B cell (primary cell): ENCODE measurements around the gene PKP2. TPM values are rescaled to one million over a fixed set of nuclear protein-coding genes. Genes with fewer than 3 reads are reported as not detected.

Source experiments
- ATAC-seq: fragments of 200-7000 bp; cut with Tn5 transposase; one replicate; pipeline ENCODE4 v1.10.0; 2021; ENCODE audit warnings: low read depth, mild to moderate bottlenecking, moderate number of reproducible peaks, moderate library complexity
- CTCF ChIA-PET: fragments of 350-600 bp; sonication (Branson Sonifier 250); formaldehyde crosslinking; loops from one replicate; lab custom pipeline; 2021; ENCODE audit warnings: antibody characterized with exemption, inconsistent platforms; lab: Charles Lee
- POLR2A ChIA-PET: fragments of 350-600 bp; sonication (Branson Sonifier 250); formaldehyde crosslinking; loops from one replicate; lab custom pipeline; 2021; ENCODE audit warnings: antibody characterized with exemption; lab: Charles Lee
- DNase-seq: peaks from one replicate; pipeline ENCODE4 v3.0.0; 2013
- H2AFZ ChIP-seq: 2 replicates; pipeline ENCODE4 v1.6.1; 2012; ENCODE audit warnings: mild to moderate bottlenecking, low read depth, low read length; ENCODE audit not compliant: insufficient read depth, poor library complexity, severe bottlenecking
- H3K27ac ChIP-seq, 2 donors: 1 replicate in 1 of 2; 2 replicates in 1 of 2; pipeline ENCODE4 v1.5.1; 2012 to 2013; ENCODE audit warnings: low read length in 2 of 2, mild to moderate bottlenecking in 2 of 2, moderate library complexity in 1 of 2
- H3K27me3 ChIP-seq, 4 experiments: fragments of 200-600 bp in 1 of 4; sonication (generic) in 1 of 4; replicated peaks in 1 of 4; 1 replicate in 2 of 4; 2 replicates in 2 of 4; pipeline versions ENCODE4 v1.6.1 to v1.7.0; 2013 to 2016; ENCODE audit warnings: low read length in 3 of 4, mild to moderate bottlenecking in 2 of 4, mixed read lengths in 1 of 4, moderate library complexity in 1 of 4; ENCODE audit not compliant: insufficient read depth in 4 of 4, control insufficient read depth in 3 of 4; ENCODE audit errors: control extremely low read depth in 1 of 4
- H3K36me3 ChIP-seq, 2 experiments: replicated peaks in 1 of 2; 1 replicate in 1 of 2; 2 replicates in 1 of 2; pipeline versions ENCODE4 v1.6.1 to v1.7.1; 2013; ENCODE audit warnings: low read length in 1 of 2; ENCODE audit not compliant: insufficient read depth in 2 of 2, control insufficient read depth in 1 of 2; ENCODE audit errors: control extremely low read depth in 1 of 2, extremely low read depth in 1 of 2
- H3K4me1 ChIP-seq, 2 donors: fragments of 200-600 bp in 1 of 2; sonication (generic) in 1 of 2; 1 replicate in 1 of 2; 2 replicates in 1 of 2; pipeline versions ENCODE4 v1.5.1 to v1.6.1; 2013 to 2017; ENCODE audit warnings: low read length in 2 of 2; ENCODE audit not compliant: control insufficient read depth in 2 of 2, insufficient read depth in 2 of 2
- H3K4me2 ChIP-seq: replicated peaks from 2 replicates; pipeline ENCODE3; 2012; ENCODE audit warnings: mild to moderate bottlenecking, low read depth, low read length; ENCODE audit not compliant: poor library complexity, severe bottlenecking
- H3K4me3 ChIP-seq, 5 experiments: fragments of 200-600 bp in 1 of 5; sonication (generic) in 1 of 5; 1 replicate in 3 of 5; 2 replicates in 2 of 5; pipeline versions ENCODE4 v1.5.1 to v1.7.0; 2011 to 2016; ENCODE audit warnings: low read length in 4 of 5, mild to moderate bottlenecking in 4 of 5, low read depth in 2 of 5, control low read depth in 1 of 5, moderate library complexity in 1 of 5; ENCODE audit not compliant: insufficient read depth in 1 of 5; ENCODE audit errors: control extremely low read depth in 1 of 5, extremely low read depth in 1 of 5
- H3K79me2 ChIP-seq: fragments of 200-600 bp; sonication (generic); one replicate; pipeline ENCODE4 v1.6.0; 2016; ENCODE audit warnings: low read length; ENCODE audit not compliant: control insufficient read depth, insufficient read depth
- H3K9ac ChIP-seq: fragments of 200-600 bp; sonication (generic); 2 replicates; pipeline ENCODE4 v1.6.1; 2017; ENCODE audit warnings: mild to moderate bottlenecking, low read length, moderate library complexity
- H3K9me3 ChIP-seq, 3 donors: one replicate each; pipeline versions ENCODE4 v1.6.1 to v1.7.1; 2013; ENCODE audit warnings: low read length in 2 of 3; ENCODE audit not compliant: control insufficient read depth in 2 of 3, insufficient read depth in 1 of 3; ENCODE audit errors: control extremely low read depth in 1 of 3
- H4K20me1 ChIP-seq: 2 replicates; pipeline ENCODE4 v1.6.0; 2012; ENCODE audit warnings: mild to moderate bottlenecking, low read length; ENCODE audit not compliant: insufficient read depth, control insufficient read depth, poor library complexity, severe bottlenecking
- H3K27ac Mint-ChIP-seq: one replicate; pipeline ENCODE4 v1.8.0; 2021; ENCODE audit warnings: mixed read lengths
- H3K27me3 Mint-ChIP-seq: one replicate; pipeline ENCODE4 v1.8.0; 2021; ENCODE audit warnings: mixed read lengths
- H3K4me1 Mint-ChIP-seq: one replicate; pipeline ENCODE4 v1.8.0; 2021; ENCODE audit warnings: mixed read lengths
- H3K4me3 Mint-ChIP-seq: one replicate; pipeline ENCODE4 v1.8.0; 2021; ENCODE audit warnings: mixed read lengths
- H3K9me3 Mint-ChIP-seq: one replicate; pipeline ENCODE4 v1.8.0; 2022; ENCODE audit warnings: mixed read lengths; ENCODE audit not compliant: insufficient read depth
- CTCF ChIP-seq: fragments of 200-600 bp; IDR thresholded peaks from one replicate; pipeline ENCODE4 v1.8.0; 2022; ENCODE audit warnings: antibody characterized with exemption, mild to moderate bottlenecking
- EZH2 ChIP-seq: IDR thresholded peaks from 2 replicates; pipeline ENCODE4 v1.6.1; 2012; ENCODE audit warnings: borderline replicate concordance, low read depth, mild to moderate bottlenecking, moderate library complexity, low read length; ENCODE audit not compliant: insufficient read depth, poor library complexity, severe bottlenecking
- WGBS: methylation state at CpG from one replicate; pipeline ENCODE4 v1.1.5; 2013; ENCODE audit warnings: missing lambda C conversion rate; ENCODE audit not compliant: insufficient coverage; 5-methylcytosine and 5-hydroxymethylcytosine counted together
- intact Hi-C: fragments of 100-400 bp; cut with micrococcal nuclease; formaldehyde crosslinking; loops from one replicate; pipeline ENCODE4 v1.10.0; 2022
- polyA plus RNA-seq: library from polyadenylated mRNA; depleted of rRNA; stranded (reverse); fragments of >200 nt; gene quantifications from 2 replicates; pipeline ENCODE4 v1.2.3, GENCODE V29; 2012
- total RNA-seq, 2 donors: library from RNA; stranded (reverse); fragments of 120-200 nt in 1 of 2; gene quantifications; 1 replicate in 1 of 2; 2 replicates in 1 of 2; pipeline versions ENCODE4 v1.2.3 to v1.2.4, GENCODE V29; 2013 to 2022

The PKP2 gene
- total and polyA plus RNA-seq, 2 donors (not counting 1 experiment from before 2014, with no cell fraction given): not detected

DNA sequence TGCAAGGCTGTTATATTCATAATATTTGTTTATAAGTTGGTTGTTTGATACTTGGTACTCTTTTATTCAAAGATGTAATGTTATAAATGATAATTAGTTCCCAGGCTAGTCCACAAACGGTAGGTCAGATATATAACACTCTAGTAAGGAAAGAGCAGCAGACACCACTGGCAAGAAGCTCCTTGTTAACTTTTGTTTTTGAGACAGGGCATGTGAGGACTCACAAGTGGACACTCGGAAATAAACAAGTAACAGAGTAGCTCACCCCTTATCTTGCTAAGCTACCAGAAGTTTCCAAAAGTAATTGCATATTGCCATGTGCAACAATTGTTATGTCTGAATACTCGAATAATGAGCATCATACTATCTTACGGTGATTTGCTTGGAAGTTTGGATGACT, 102.3 kb downstream of the PKP2 start:
- Mint-ChIP-seq H3K9me3 (no peaks in the 10 kb centered on the region), H3K27ac (no peak overlapping the region), H3K4me1 (no peaks in the 10 kb centered on the region), H3K4me3 (no peak overlapping the region), H3K27me3 (peaks cover 10% of the 10 kb centered on the region)
- no peak for ATAC-seq
- no peaks in the 10 kb centered on the region for H4K20me1 ChIP-seq
- H3K9me3 ChIP-seq: no peaks in the 10 kb centered on the region
- no peak overlapping the region for H3K27ac ChIP-seq
- no peaks in the 10 kb centered on the region for H3K79me2 ChIP-seq
- no peak overlapping the region for H2AFZ ChIP-seq
- H3K9ac ChIP-seq: no peak overlapping the region
- 100% methylated on average over 1 of the region's 4 CpGs for WGBS
- H3K36me3 ChIP-seq: no peaks in the 10 kb centered on the region
- DNase-seq: no peak
- intact Hi-C loops: no loop called here
- no peaks in the 10 kb centered on the region for H3K4me1 ChIP-seq
- H3K4me2 ChIP-seq: no peak overlapping the region
- no peak overlapping the region for H3K4me3 ChIP-seq
- ChIA-PET CTCF (no interaction called here), POLR2A (no interaction called here)
- TF ChIP-seq CTCF: no peak
- no peak for TF ChIP-seq EZH2
- H3K27me3 ChIP-seq: no peaks in the 10 kb centered on the region

GRCh38 chr12:32789916-32790315, 106.7 kb downstream of the PKP2 start:
- ATAC-seq (no peak), DNase-seq (no peak)
- Histone ChIP-seq H3K4me3 (no peak overlapping the region), H3K36me3 (no peaks in the 10 kb centered on the region), H3K27ac (no peak overlapping the region), H3K4me2 (no peak overlapping the region), H3K79me2 (no peaks in the 10 kb centered on the region), H4K20me1 (no peaks in the 10 kb centered on the region), H3K27me3 (no peaks in the 10 kb centered on the region), H3K9me3 (no peaks in the 10 kb centered on the region), H3K4me1 (no peaks in the 10 kb centered on the region), H2AFZ (no peak overlapping the region), H3K9ac (no peak overlapping the region)
- POLR2A ChIA-PET: no interaction called here
- Mint-ChIP-seq H3K27me3 (peaks cover 14% of the 10 kb centered on the region), H3K4me3 (no peak overlapping the region), H3K4me1 (no peaks in the 10 kb centered on the region), H3K9me3 (no peaks in the 10 kb centered on the region), H3K27ac (no peak overlapping the region)
- CTCF ChIA-PET: no interaction called here
- intact Hi-C loops: no loop called here
- no CpG with 5 or more reads among the region's 2 CpGs for WGBS
- TF ChIP-seq CTCF (no peak), EZH2 (no peak)
